K562 treated with DMSO at 1 percent for 48 hours (cell line): ENCODE measurements around the gene CLNK. TPM values are rescaled to one million over a fixed set of nuclear protein-coding genes. Genes with fewer than 3 reads are reported as not detected.

Experiments used
- total RNA-seq: library from RNA; unstranded; fragments of 300-600 nt; gene quantifications from 2 replicates; pipeline ENCODE4 v1.2.3, GENCODE V29; 2022; ENCODE audit warnings: low replicate concordance; ENCODE audit errors: extremely low read depth

Gene CLNK, protein sequence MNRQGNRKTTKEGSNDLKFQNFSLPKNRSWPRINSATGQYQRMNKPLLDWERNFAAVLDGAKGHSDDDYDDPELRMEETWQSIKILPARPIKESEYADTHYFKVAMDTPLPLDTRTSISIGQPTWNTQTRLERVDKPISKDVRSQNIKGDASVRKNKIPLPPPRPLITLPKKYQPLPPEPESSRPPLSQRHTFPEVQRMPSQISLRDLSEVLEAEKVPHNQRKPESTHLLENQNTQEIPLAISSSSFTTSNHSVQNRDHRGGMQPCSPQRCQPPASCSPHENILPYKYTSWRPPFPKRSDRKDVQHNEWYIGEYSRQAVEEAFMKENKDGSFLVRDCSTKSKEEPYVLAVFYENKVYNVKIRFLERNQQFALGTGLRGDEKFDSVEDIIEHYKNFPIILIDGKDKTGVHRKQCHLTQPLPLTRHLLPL
- total RNA-seq, result not detected in 2 replicates

DNA sequence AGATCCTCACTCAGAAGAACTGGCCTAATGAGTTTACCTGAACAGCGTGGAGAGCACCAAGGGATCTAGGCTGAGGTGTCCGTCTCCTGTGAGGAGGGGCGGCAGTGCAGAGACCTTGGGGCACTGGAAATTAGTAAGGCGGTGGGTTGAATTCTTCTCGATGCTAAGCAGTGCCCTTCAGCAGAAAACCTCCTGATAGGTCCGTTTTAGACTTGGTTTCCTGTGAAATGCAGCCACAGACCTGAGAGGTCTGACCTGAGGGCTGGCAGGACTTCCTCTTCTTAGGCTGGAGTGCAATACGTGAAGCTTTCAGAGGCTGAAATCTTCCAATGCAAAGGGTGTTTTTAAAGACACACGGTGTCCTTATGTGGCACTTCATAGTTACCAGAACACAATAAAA lies at the start of gene CLNK:
CLNK (minus strand) TSS at position 138 of the 400 bp plus-strand sequence. CDS start 16,899 bp downstream, outside the sequence.

DNA sequence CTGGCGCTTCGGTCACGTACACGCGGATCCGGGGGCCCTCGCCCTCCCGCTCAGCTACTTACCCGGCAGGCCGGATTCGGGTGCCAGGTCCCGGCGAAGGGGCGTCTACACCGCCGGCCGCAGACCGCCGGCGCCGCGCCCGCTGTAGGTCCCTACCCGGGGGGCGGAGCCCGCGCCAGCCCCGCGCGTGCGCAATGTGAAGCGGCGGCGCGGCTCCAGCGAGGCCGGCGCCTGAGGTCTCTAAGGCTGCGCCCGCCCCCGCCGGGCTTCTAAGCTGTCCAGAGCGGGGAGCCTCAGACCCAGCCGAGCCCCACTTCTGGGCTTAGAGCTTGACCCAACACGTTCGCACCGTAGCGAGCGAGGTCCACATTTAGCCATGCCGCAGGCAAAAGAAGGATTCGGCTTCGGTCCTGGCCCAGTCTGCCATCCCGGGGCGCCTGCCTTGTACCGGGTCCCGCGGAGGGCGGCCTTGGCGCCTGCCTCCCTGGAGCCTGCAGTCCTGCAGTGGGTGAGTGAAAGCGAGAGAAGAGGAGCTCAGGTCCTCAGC lies 227.2 kb downstream of the CLNK start, which contains the start of gene ZNF518B:
ZNF518B (minus strand) TSS at position 172 of the 547 bp plus-strand sequence. CDS start 11,098 bp downstream, outside the sequence.

Other genes with a start within 250 kb of the CLNK start
- not detected in 2 replicates for gene ZNF518B, start 227.3 kb downstream of the CLNK start, total RNA-seq